DMS114 treated with DMSO at 0.1 percent for 48 hours (cell line): Measurements from ENCODE around the gene MPDZ.

Source experiments
- DNase-seq: peaks from one replicate; lab custom pipeline; 2025; ENCODE audit not compliant: unreplicated experiment; lab: John Stamatoyannopoulos, UW

MPDZ gene

DNA sequence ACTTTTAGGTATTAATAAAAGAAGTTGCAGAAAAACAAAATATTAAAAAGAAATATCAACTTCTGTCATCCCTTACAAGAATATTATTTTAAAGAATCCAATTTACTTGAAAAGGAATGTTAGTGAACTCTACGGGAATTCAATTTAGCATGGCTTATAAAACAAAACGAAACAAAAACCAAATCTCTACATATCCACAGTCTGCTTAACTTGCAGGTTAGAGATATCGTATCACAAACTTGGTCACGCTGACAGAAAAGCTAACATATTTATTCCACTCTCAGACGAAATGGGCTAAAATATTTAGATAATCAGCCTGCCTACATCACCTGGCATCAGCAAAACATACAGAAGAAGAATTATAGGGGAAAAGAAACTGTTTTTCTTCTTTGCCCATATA lies 92.7 kb downstream of the MPDZ start:
- DNase-seq: no peak

DNA sequence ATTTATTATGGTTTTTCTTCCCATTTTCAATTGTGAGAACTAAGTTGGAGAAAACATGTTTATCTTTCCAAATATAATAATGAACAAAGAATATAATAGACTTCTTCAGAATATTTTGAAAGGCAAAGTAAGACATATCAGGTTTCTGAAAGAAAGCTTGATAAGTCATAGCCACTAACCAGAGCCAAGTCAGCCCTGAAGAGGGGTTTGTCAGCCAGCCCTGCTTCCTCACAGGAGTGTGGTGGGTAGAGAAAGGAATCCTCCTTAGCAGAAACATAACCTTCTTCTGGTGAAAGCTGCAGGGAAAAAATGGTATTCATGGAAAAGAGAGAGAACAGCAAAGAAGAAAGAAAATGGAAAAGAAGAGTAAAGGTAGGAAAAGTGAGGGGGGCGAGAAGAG lies 93.4 kb downstream of the MPDZ start:
- DNase-seq: no peak

DNA sequence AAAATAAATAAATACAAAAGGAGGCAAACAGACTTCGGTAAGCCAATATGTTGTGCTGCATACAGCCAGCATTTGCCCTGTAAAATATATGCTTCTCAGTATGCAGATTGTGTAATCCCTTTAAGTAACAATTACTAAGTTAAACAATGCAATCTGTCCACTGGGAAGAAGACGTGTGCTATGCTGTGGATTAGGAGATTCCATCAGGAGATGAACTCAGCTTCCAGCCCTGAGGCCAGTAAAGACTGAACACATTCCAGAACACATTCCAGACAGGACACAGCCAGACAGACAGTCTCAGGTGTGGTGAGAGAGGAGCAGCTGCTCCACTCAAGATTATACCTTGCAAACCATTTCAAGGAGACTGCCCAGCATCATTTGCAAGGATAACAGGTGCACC lies 97.8 kb downstream of the MPDZ start:
- no peak for DNase-seq

DNA sequence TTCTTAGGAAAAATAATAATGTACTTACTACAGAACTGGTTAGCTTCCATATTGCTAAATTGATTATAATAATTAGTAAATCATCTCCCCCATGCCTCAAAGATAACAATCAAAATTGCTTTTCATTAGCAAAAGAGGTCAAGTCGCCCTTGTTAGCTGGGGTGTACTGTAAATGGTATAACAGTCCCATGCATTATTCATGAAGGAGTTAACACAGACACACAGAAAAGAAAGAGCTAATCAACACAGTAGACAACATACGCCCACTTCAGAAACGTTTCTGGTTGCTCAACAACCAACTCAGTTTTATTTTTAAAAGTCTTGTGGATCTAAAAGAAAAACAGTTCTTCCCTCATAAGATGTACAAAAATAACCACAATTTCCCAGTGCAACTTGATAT lies 100.2 kb downstream of the MPDZ start:
- no peak for DNase-seq

DNA sequence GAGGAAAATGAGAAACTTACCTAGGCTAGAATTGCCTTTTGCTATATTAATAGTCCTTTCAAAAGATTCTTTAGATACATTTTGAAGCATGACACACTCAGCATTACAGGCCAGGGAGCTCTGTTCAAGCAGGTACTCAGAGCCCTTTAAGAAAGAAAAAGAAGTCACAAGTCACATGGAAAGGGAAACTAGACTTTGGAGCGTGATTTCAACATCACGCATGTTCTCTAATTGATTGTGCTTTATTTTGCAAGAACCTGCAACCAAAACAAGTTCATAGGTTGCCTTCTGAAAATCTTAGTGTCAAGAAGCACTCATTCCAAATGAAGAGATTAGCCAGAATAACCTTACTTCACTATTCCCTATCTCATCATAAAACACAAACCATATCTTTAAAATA lies 103.8 kb downstream of the MPDZ start:
- DNase-seq: no peak

DNA sequence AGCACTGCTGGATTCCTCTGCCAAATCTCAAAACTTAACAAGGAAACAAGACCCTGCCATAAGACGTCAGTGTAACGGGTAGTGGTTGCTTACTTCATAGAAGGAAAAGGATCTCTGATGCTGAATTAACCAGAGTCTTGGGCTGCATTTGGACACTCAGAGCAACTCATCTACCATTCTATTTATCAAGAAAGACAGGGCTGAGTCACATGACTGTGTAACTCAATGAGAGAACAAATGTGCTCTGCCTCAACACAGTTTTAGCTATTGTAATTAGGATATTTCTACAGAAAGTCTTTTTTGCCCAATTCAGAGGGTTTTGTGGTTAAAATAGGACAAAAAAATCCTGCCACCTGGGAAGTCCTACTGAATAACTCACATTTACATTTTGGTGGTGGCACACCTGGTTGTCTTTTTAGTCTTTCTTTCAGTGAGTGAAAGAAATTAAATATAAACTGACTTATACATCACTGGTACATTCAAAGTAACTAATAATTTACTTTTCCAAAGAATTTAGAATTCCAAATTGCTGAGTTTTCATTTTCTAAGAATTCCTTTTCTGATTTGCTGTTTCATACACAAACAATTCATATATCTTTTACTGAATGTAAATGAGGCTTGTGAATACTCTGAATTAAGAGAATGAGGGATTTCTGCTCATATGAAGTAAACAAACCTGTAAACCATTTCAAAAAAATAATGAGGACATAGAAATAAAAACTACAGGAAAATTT lies 104.4 kb downstream of the MPDZ start:
- no peak for DNase-seq

DNA sequence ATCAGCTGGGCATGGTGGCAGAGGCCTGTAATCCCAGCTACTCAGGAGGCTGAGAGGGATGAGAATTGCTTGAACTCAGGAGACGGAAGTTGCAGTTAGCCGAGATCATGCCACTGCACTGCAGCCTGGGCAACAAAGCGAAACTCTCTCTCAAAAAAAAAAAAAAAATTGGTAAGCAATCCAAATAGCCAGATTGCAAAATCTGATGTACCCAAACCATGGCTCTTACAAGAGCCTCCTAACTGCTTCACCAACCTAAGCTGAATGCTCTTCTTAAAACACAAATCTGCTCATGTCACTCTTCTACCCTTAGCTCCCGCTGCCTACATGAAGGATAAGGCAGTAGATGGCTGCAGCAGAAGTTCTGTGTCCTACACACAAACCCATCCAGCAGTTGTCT lies 105.9 kb downstream of the MPDZ start:
- DNase-seq: no peak

DNA sequence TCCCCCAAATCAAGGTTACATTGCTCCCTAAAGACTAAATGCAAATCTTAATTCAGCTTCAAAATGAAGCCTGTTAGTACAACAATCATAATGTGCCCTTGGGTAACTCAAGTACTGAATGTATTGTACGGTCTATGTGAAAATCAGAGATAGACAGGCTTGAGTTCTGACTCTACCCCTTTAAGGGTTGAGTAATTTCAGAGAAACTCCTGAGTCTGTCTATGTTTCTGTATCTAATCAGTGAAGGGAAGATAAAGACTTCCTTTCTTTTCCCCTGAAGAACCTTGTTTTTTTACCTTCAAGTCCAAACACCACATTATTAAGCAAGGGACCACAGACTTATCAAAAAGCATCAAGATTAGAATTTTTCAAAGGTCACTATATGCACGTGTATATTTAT lies 108.2 kb downstream of the MPDZ start:
- DNase-seq: no peak

DNA sequence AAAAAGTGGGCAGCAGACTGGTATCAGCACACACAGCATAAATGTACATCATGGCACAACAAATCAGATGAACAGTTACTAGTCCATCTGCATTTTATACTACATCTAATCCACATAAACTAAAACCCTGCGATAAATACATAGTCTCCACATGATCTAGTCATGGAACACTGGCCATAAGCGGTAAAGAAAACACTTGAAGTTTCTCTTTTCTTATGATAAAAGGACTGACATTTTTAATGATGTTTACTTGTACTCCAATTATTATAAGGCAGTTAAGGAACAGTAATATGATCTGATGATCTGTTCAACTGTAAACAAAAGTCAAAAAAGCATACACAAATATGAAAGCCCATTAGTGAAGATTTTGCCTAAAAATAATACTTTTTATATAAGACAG lies 112.5 kb downstream of the MPDZ start:
- DNase-seq: no peak

DNA sequence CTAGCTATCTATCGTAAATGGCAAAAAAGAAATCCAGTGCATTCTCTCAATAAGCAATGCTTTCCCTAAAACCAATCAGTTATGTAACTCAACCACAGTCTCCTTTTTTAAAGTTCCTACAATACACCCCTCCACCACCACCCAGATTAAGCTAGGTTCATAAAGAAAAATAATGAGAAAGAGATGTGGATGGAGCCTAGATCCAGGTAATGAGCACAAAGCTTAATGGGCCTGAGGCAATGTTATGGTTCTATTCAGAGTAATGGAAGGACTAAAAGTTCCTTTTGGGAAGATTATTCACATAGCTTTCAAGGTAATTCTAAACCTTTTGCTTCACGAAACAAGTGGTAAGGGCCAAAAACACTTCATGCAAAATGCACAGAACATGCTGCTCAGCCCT lies 113.5 kb downstream of the MPDZ start:
- no peak for DNase-seq

DNA sequence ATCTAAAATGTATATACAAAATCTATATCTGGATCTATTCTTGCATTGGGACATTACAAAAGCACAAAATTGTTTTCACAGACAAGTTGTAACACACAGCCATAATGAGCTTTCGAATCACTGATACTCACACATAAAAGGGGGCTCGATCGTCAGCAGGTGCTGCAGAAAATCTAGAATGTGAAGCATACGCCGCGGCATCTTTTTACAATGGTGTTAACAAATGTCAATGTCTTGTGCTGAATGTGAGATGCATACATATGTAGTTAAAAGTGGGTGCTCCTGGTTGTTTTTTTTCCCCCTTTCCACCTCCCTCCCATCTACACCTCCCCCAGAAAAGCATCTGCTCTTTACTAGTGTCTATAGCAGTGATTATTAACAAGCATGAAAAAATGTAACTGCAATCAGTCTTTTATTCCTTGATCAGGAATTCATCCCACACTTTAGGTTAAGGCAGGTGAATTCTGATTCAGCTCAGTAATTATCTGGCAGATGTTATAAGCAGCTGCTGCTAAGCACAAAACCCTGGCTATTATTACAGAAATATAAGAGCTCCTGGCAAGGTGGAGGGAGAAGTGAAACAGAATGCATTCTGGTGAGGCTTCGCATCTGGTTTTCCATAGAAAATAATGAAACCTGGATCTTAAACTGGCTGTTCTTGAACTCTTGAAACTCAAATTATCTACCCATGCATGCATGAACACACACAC lies 114.1 kb downstream of the MPDZ start:
- no peak for DNase-seq

DNA sequence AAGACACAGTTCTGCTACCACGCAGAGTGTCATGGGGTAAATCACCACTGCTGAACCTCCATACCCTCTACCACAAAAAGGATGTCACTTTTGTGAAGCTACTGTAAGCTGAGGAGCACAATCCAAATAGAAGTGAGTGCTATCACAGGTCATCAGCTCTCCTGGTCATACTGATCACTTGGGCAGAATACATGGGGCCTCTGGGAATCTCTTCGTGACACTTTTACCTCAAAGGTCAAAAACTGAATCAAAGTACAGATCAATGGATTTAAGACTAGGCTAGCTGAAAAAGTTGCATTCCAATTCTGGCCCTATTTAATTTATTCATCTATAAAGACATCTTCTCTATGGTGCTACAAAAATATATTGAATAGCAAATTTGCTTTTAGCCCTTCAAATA lies 115.5 kb downstream of the MPDZ start:
- DNase-seq: no peak

DNA sequence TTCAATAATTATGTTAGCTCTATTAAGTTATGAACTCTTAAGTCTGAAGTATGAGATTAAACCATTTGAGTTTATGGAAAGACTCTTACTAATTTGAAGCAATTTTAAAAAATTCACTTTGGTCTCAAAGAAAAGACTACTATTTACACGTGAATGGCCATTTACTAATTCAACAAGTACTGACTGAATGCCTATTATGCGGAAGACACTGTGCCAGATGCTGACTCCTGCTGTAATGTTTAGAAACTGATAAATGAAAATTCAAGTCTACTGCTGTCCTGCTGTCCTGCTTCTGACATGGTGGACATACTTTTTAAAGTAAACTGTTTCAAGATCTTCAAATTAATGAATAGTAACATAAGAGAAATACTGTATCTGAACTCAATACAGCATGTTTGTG lies 116.2 kb downstream of the MPDZ start:
- DNase-seq: no peak

DNA sequence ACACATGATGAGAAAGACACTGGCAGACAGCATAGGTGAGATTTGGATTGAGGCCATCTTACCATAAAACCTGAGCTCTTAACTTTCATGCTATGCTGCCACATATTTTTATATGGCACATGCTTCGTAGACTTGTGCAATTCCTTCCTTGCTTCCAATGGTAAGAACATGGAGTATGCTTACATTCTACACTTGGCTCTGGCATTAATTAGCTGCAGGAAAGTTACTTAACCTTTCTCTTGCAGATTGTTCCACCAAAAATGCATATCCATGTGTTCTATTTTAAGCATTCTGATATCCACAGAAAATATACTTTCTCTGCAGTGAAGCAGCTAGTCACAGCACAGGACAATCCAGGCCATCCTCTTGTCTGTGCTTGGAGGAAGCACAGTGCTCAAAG lies 119.4 kb downstream of the MPDZ start:
- DNase-seq: no peak

DNA sequence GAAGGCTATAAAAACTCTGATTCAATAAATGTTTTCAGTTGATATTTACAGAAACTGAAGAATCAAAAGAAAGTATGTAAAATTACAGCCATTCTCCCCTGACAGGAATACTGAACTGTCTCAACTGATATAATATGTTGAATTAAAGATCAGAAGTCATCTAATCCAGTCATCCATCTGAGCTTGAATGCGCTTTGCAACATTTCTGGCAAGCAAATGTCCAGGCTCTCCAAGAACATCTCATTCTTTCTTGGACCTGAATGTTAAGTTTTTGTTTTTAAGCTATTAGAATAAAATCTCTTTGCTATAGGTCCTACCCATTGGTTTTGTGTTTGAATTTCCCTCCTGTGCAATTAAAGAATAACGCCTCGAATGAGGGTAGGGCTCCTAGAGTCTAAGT lies 120.5 kb downstream of the MPDZ start:
- DNase-seq: no peak

DNA sequence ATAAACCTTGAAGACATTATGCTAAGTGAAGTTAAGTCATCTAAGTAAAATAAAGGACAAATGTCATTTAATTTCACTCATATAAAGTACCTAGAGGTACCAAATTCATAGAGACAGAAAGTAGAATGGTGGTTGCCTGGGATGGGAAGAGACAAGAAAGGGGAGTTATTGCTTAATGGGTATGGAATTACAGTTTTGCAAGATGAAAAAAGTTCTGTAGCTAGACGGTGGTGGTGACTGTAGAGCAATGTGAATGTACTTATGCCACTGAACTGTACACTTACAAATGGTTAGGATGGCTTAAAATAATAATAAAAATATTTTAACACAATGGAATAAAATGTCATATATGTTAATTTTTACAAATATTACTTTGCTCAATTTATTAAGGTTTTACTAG lies 128.0 kb downstream of the MPDZ start:
- DNase-seq: no peak

DNA sequence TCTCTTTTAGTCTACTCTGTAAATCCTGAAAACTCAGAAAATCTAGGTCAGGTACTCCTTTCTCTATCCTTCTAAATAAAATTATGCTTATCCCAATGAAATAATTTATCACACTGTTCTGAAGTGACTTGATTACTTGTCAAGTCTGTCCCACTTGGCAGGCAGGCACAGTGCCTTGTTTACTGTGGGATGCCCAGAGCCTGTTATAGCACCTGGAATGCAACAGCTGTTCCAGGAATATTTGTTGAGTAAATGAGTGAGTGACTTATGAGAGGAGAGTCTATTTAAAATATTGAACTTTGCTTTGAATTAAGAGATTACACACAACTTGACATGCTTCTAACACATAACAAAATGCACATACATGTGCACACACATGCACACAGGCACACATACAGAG lies 130.0 kb downstream of the MPDZ start:
- DNase-seq: no peak

DNA sequence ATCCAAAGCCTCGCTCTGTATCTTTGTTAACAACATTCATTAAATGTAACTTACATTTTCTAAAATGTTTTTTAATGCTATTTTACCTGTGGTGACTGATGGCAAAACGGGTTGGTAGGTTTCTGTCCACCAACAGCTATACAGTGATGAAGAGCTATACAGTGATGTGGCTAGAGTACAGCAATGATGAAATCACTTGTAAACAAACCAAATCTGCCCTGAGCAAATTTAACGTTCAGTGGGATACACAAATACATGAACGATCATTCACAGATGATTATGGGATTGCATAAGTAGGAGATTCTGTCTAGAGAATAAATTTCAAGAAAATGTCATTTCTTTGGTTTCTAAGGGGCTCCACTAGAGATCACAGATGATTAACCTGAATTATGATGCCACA lies 132.7 kb downstream of the MPDZ start:
- no peak for DNase-seq

DNA sequence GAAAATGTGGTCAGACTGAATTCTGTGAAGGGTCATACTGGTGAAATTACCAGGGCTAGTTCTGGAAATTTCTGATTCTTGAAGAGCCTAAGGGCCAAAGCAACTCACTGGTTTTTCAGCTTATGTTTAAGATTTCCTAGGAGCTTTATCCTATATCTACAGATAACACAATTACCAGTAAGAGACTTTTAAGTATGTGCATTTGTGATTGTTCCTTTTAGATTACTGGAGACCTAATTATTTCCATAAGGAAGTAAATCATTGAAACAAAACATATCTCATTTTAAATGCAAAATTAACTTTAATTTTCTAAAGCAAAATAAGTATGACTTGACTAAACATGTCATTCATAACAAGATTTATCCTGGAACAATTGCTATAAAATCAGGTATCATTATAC lies 134.2 kb downstream of the MPDZ start:
- DNase-seq: no peak

DNA sequence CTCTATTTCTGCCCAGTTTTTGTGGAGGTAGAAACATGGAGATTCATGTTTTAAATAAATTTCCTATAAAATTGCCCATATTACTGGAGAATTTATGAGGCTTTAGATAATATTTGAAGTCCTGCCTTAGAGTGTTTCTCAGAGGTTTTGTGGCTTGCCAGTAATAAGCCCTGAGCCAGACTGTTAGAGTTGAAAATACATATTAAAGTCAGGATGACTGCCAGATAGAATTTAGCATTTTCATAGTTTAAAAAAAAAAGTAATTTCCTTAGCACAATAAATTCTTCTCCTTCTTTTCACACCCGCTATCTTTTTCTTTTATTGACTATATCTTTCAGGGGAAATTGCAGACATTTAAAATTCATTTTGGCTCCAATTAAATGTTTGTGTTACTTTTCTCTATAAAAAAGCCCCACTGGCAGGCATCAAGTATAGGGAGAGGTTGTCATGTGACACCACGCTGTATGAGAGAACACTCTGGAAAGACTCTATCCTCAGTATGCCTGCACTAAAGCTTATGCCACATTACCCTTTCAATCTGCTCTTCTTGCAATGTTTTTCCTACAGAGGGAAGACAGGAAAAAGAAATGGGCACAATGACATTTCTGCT lies 135.2 kb downstream of the MPDZ start:
- no peak for DNase-seq

DNA sequence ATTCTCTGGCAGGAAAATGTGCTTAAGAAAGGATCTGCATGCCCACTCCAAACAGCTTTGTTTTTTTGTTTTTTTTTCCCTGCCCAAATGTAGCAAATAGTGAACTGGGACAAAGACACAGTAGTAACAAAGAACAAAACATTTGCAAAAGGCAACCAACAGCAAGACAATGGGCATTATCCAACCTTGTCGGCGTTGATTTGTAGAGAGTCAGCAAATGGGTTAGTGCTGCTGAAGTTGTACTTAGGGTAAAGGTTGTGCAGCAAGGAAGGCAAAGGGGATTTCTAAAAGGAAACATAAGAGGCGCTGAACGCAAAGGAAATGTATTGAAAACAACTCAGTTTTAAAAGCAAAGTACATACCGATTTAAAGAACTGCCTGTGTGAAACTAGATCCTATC lies 136.2 kb downstream of the MPDZ start:
- DNase-seq: no peak

DNA sequence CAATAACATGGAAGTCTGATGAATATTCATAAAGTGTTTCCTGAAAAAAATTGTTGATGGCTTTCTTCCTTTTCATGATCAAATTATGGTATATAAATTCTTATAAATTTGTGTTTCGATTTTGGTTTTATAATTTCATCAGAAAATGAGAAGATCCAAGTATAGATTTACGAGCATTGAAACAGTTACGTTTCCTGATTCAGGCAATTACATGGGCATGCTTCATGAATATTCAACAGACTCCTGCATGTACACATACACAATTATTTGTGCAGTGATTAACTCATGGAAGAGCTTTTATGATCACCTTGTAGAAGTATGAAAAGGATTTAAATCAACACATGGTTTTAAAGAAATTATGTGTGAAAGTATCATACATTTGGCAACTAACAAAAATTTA lies 136.7 kb downstream of the MPDZ start:
- no peak for DNase-seq

DNA sequence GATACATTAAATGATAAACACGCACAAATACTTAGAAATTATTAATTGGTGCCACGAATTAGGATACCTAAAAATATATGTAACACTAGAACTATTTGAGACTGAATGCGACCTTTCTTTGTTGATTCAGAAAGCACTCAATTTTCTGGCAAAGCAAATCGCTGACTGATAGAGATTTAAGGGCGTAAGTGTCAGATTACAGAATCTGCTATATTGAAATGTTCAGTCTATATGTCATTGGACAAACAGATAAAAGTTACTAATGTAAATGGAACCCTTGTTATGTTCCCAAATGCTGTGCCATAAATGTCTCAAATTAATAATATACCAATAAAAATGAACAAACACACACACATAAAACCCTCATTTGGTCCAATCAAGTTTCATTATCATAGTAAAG lies 137.9 kb downstream of the MPDZ start:
- DNase-seq: no peak
